GM20431 (cell line): ENCODE measurements around the gene HS6ST2.
"Not testable (repeated sequence)": the region's sequence is repeated elsewhere in the genome, so short reads cannot be mapped to it uniquely, and the experiment has no call there.

Experiments used
- in situ Hi-C: fragments of 300-500 bp; cut with MseI, MboI; formaldehyde crosslinking; loops from one replicate; pipeline ENCODE4 v1.15.0; 2020; ENCODE audit warnings: low sequenced_read_pairs; ENCODE audit not compliant: unreplicated experiment

HS6ST2 gene

DNA sequence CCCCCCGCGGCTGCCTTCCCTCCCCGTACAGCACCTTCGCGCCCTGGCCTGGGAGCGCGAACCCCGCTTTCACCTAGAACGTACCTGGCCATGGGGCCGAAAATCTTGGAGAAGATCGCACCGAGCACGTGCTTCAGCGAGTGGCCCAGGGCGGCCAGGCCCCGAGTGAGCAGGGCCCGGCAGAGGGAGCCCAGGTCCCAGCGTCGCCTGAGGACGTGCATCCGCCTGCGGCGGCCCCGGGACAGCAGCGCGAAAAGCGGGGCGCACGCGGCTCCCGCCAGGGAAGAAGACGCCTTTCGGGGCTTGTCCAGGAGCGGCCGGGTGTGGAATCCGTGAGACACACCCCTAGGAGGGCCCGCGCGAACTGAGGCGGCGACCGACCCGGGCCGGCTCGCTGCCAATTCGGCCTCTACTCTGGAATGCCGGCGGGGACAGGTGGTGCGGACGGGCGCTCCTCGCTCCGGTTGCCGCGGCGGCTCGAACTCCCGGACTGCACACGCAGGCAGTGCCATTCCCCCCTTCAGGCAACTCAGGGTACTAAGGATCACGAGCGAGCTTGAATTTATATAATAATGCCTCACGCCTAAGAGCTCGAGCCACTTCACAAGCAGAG is at the start of gene HS6ST2:
Gene HS6ST2, minus strand, starts transcription at position 539 of the 613 bp plus-strand sequence.
- in situ Hi-C loops: no loop called here

DNA sequence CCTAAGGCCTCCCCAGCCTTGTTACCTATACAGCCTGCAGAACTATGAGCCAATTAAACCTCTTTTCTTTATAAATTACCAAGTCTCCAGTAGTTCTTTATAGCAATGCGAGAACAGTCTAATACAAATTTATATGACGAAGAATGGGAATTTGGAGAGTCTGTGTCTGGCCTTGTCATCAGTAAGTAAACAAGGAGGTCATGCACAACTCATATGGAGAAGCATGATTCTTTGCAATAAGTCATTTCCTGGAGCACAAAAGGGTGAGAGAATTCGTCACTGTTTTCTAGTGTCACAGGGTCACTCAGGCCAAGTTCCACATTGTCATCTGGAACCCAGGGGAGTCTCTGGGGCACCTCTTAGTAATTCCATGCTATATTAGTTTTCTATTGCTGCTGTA is 49.0 kb upstream of the HS6ST2 start:
- in situ Hi-C loops: no loop called here

DNA sequence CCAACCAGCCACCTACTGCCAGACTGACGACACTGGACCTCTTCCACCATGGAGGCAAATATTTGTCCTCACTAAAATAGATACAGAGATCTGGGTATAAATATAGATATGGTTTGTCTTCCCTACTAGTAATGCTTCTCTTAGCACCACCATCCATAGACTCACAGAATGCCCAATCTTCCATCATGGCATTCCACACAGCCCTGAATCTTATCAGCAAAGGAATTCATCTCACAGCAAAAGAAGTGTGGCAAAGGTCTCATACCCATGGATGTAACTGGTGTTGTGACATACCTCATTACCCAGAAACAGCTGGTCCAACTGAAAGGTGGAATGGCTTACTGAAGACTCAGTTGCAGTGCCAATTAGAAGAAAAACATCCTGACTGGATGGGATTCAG is 47.2 kb upstream of the HS6ST2 start:
- in situ Hi-C loops: no loop called here

DNA sequence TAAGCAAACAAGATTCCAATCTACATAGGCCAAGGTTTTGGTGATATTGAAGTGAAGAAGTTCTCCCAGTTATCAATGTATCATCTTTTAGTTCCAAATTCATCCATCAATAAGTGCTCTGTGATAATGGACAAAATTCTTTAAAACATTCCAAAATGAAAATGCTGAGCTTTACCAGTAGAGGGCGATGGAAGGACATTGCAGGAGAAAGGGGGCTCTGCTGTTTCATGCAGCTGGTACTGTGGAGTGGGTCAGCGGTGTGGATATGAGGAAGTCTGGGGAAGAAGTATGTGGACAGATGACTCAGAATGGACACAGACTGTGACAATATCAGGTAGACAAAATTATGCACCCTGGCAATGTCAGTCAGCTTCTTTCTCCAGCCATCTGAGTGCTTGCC is 46.6 kb upstream of the HS6ST2 start:
- in situ Hi-C loops: no loop called here

- in situ Hi-C loops: no loop called here
These were observed 40.8 kb upstream of the HS6ST2 start for GRCh38 chrX:132999209-132999608.

DNA sequence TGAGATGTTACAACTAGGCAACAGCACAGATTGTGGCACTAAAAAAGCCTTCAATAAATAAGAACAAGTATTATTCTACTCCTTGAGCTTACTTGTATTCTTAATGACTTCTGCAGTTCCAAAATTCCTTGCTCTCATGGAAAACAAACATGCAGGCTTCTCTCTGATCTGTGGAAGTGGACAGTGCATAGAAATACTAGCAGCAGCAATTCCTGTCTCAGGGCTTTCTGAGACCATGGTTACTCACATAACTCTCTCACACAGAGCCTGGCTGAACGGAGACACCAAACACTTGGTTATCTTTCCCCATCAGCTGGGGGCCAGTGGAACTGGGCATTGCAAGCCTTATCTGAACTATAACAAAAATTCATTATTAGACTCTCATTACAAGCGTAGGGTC is 32.4 kb upstream of the HS6ST2 start:
- in situ Hi-C loops: no loop called here

- in situ Hi-C loops: no loop called here
These were observed 28.1 kb upstream of the HS6ST2 start for GRCh38 chrX:132986556-132986955.

- in situ Hi-C loops: no loop called here
These were observed 25.7 kb upstream of the HS6ST2 start for GRCh38 chrX:132984058-132984650.

GRCh38 chrX:132983496-132983895 is 25.1 kb upstream of the HS6ST2 start:
- in situ Hi-C loops: no loop called here

DNA sequence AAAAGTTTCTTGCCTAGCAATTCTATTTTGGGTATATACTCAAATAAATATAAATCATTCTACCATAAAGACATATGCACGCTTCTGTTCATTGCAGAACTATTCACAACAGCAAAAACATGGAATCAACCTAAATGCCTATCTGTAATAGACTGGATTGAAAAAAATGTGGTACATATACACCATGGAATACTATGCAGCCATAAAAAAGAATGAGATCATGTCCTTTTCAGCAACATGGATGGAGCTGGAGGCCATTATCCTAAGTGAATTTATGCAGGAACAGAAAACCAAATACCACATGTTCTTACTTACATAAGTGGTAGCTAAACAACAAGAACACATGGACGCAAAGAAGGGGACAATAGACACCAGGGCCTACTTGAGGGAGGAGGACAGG is 21.6 kb upstream of the HS6ST2 start:
- in situ Hi-C loops: not testable (repeated sequence)

DNA sequence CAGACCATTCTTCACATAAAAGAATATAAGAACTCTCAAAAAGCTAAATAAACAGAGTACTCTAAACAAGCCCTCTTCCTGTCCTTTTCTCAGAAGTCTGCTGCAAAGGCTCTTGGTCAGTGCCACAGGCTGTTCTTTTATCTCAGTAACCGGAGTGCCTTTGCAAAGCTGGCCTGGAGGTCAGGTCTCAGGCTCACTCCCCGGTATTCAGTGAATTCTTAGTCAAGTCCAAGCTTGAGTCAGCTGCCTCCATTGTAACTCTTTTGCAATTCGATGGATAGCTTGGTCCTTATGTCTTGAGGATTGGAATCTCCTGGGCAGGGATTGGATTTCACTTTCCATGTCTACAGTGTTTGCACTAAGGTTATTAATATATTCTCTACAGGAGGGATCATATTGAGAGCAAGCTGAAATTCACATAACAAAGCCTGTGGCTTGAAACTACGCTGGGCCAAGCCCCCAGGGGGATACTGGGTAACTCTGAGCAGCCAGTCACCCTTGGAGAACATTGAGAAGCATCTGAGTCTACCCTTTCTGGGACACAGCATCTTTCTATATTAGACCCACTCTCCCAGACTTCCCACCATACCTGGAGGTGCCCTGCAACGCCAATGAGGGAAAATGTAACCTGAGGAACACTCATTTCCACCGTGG is 10.0 kb upstream of the HS6ST2 start:
- in situ Hi-C loops: no loop called here

- in situ Hi-C loops: no loop called here
These were observed 8.6 kb upstream of the HS6ST2 start for GRCh38 chrX:132967049-132967448.

DNA sequence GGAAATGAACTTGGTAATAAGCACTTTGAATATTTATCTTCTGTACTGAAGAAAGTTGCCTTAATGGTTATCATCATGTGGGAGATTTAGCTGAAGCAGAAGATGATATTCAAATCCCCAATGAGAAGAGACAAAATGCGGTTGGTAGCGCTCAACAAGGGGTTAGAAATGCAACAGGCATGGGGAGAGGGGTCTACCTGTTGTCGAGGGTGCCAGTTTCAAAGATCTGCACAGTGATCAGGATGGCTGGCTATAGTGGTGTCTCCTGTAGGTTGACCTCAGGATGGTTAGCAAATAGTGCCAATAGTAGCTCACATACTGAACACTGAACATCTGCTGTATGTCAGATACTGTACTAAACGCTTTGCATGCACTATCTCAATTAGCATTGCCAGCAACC is 7.0 kb upstream of the HS6ST2 start:
- in situ Hi-C loops: no loop called here

DNA sequence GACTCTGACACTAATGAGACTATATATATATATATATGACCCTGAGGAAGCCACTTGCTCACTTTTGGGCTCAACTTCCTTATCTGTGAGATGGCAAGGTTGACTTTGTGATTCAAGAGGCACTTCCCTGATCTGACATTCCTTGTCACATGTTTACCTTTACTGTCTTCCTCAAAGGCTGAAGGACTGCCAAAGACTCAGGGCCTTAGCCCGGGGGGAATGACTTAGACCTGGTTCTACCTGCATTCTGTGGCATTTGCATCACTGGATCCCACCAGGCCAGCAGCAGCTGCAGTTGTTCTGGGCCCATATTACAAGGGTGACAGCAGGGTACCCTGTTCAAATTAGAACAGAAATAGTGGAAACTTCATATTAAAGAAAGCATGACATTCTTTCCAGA is 3.1 kb upstream of the HS6ST2 start:
- in situ Hi-C loops: no loop called here

DNA sequence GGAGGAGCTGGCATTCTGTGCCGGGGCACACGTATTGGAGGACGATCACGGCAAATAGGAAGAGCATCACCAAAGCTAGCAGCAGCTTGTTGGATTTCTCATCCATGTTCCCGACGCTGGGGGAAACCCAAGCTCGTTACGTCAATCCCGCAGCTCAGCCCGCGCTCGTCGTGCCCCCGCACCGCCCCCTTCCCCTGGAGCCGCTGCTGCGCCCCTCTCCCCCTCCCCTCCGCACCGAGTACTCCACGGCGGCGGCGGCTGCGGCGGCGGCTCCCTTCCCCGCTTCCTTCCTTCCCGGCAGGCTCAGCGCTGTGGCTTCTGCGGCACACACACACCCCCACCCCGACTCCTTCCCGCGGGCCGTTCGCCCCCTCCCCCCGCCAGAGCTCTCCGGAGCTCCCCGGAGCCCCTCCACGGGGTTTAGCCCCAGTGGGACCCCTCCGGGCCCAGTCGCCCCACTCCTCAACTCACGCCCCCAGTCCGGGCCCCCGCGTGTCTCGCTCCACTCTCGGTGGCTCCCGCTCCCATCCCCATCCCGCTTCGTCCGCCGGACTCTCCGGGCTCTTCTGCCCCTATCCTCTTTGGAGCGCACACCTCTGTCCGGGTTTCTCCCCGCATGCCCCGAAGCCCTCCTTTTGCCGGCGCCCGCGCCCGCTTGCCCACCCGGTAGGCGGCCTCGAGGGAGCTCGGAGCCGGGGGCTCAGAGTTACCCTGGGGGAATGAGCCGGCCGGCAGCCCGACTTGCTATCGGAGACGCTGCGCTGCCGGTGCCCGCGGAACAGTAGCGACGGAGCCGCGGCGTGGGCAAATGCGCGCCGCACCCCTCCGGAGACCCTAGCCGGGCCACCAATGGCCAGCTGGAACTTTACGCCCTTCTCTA is 978 bp downstream of the HS6ST2 start:
- in situ Hi-C loops: no loop called here

DNA sequence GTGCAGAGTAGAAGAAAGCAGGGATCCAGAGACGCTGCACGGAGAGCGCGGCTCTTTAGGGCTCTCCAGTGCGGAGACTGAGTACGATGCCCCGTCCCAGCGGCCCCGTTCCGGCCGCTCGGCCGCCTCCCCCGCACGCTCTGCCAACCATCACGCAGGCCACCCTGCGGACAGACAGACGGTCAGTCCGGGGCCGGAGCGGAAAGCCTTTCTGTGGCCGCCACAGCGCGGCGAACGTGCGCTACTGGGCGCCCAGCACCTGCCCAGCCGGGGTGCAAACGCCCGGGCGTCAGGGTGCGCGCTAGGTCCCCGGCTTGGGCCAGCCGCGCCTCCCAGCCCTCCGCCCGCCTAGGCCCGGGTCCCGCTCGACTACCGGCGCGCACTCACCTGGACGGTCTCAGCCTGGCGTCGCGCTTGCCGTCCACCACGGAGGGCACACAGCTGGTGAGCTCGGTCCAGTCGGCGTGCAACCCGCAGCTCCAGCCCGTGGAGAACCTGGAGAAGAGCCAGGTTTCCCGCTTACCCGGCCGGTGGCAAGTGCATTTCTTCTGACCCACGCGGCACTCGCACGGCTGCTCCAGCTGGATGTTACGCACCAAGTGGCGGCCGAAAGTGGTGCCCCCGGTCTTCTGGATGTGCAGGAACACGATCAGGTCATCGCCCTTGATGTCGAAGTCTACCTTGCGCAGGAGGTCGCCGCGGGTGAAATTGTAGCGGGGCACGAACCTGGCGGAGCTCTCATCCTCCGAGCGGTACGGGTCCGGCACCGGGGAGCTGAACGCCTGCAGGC is 1.8 kb downstream of the HS6ST2 start:
- in situ Hi-C loops: no loop called here

GRCh38 chrX:132955690-132956089 is 2.7 kb downstream of the HS6ST2 start:
- in situ Hi-C loops: no loop called here

GRCh38 chrX:132954323-132954722 is 4.1 kb downstream of the HS6ST2 start:
- in situ Hi-C loops: no loop called here

DNA sequence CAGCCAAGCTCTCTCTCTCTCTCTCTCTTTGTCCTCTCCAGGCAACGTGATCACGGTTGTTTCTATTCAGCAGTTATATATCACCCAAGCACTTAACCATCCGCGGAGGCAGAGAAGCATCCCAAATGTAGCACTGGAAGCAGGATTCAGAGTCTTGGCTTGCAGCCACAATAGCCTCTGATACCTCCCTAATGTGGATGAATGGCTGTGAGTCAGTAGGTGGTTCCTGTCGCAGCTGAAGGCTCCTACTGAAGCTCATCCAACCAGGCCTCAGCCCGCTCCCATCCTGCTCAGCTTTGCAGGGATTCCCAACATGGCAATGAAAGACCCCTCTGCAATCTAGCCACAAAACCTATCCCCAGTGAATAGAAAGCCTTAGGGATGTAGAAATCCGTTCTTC is 5.1 kb downstream of the HS6ST2 start:
- in situ Hi-C loops: no loop called here

DNA sequence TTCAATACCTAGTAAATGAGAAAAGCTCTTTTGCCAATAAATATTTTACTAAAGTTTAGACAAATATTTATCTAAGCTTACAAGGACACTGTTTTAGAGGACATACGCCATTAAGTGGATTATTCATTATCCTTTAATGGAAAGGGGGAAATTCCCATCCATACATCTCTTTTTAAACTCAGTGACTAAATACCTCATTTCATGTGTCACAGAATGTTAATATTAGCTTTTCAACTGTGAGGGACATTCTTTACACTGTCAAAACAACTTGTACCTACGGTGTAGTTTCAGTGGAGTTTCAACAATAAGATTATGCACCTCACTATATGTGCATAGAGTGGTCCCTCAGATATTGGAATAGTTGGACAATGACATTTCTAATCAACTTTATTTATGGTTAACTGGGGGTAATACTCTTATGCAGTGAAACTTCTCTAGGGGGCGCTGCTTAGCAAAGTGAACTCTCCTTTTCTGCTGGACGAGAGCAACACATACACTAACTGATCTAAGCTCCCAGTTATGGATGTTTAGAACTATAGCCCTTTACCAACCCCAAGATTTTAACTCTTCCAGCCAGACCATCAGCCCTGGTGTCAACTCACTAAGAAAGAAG is 9.7 kb downstream of the HS6ST2 start:
- in situ Hi-C loops: no loop called here
